HG03354 (cell line): ENCODE data around the gene RAB28.

Source experiments
- ATAC-seq: cut with Tn5 transposase; IDR thresholded peaks from one replicate; pipeline ENCODE4 v1.9.1; 2021; ENCODE audit warnings: mild to moderate bottlenecking; ENCODE audit not compliant: unreplicated experiment, poor library complexity, severe bottlenecking

RAB28 gene

DNA sequence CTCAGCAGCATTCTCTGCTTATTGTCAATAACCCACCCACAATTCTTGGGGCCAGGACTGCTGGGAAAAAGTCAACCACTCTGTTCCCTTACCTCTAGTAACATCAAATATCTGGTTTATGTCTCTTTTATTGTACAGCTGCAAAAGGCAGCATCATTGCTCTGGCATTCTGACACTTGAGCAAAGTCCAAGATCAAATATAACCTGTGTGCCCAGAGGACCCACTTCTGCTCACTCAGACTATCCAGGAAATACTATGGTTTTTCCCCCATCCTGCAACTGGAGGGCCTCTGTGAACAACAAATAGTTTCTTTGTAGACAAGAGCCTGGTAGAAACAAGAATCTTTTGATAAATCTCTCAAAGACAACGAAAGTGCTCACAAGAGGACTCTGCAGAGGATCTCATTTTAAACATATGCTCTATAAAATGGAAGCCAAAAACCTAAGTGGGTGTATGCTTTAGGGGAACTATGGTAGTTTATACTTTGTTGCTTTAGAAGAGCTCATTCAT, 154.7 kb downstream of the RAB28 start:
- no peak for ATAC-seq

- no peak for ATAC-seq
These were observed 155.5 kb downstream of the RAB28 start for GRCh38 chr4:13328591-13328990.

DNA sequence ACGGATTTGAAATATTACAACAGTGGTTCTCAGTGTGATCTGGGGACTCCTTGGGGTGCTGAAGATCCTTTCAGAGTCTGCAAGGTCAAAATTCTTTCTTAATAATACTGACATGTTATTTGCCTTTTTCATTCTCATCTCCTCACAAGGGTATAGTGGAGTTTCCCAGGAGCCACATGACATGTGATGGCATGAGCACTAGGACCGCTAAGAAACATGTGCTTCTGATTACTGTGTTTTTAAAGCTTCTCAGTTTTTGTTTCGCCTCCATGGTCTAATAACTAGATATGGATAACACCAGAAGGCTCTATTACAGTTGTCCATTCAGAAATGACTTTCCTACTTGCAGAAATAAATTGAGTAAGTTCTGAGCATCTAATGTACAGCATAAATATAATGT, 156.1 kb downstream of the RAB28 start:
- ATAC-seq = no peak

DNA sequence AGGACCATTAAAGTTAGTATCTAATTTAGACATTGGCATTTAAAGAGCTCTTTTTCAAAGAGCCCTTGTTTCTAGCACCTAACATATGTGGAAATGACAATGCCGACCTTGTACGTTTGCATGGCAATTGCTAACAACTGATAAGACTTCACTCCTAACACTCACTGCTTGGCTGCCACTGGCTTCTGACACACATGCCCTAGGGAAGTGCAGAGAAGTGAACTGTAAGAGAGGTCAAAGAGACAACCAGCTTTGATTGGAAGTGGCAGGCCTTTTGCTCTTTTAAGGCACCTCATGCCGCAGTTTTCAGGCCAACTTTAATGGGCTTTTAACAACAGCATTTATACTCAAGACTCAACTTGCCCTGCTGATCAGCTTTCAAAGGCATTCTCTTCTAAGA, 158.4 kb downstream of the RAB28 start:
- no peak for ATAC-seq

- no peak for ATAC-seq
These were observed 160.2 kb downstream of the RAB28 start for GRCh38 chr4:13323921-13324320.

DNA sequence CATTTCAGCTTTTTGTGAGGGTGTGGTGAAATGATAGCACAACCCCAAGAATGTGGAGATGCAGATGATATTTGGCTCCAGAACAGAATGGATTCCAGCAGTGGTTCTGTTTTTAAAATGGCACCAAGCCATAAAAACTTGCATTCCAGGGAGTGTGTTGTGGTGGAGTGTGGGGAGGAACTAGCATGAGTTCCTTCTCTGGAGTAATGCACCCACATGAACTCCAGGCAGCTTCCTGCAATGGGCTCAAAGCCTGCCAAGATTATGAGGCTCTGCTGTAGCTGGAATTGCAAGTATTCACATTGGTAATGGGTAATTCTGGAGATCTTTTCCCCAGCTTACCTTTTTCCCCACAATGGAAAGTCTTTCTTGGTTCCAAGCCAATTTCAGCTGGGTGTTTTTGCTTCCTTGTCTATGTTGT, 161.4 kb downstream of the RAB28 start:
- no peak for ATAC-seq
